ENCODE data around the gene ATXN7. TPM values are rescaled to one million over a fixed set of nuclear protein-coding genes. Genes with fewer than 3 reads are reported as not detected.
A peak's percentile ranks its signal among the peaks of the same experiment; 100 is the strongest.

ATXN7 gene
- total RNA-seq, 2 experiments from 2014 or later = 88.2 to 91.8 TPM

- Mint-ChIP-seq H3K4me1 (peaks cover 64% of the 10 kb centered on the region), H3K4me3 (peak overlapping the region; percentile 54), H3K9me3 (no peaks in the 10 kb centered on the region), H3K36me3 (peaks cover 28% of the 10 kb centered on the region), H3K27ac (peak overlapping the region; percentile 80), H3K27me3 (no peaks in the 10 kb centered on the region)
- POLR2A ChIA-PET = interaction anchor here (1.1 kb wide), 1 partner anchor 11 kb away, joined by 3 read pairs; no protein-coding TSS in a partner anchor
- no peak for ATAC-seq (ENCODE audit: low read depth)
- DNase-seq = no peak
These were observed 108.5 kb downstream of the ATXN7 start for GRCh38 chr3:63972196-63972595.

- no peaks in the 10 kb centered on the region for H3K27me3 Mint-ChIP-seq
- no peak overlapping the region for H3K4me3 Mint-ChIP-seq
- H3K4me1 Mint-ChIP-seq = peaks cover 69% of the 10 kb centered on the region
- H3K36me3 Mint-ChIP-seq = peaks cover 30% of the 10 kb centered on the region
- ATAC-seq (ENCODE audit: low read depth) (no peak), DNase-seq (no peak)
- peak overlapping the region; percentile 80 for H3K27ac Mint-ChIP-seq
- H3K9me3 Mint-ChIP-seq = no peaks in the 10 kb centered on the region
- POLR2A ChIA-PET = interaction anchor here (1.1 kb wide), 1 partner anchor 10 kb away, joined by 3 read pairs; no protein-coding TSS in a partner anchor
These were observed 109.3 kb downstream of the ATXN7 start for GRCh38 chr3:63972987-63973386.

GRCh38 chr3:63973406-63973805, 109.7 kb downstream of the ATXN7 start:
- H3K9me3 Mint-ChIP-seq = no peaks in the 10 kb centered on the region
- DNase-seq = no peak
- ATAC-seq (ENCODE audit: low read depth) = no peak
- peak overlapping the region; percentile 50 for H3K27ac Mint-ChIP-seq
- H3K36me3 Mint-ChIP-seq = peaks cover 30% of the 10 kb centered on the region
- H3K4me1 Mint-ChIP-seq = peaks cover 72% of the 10 kb centered on the region
- POLR2A ChIA-PET = no interaction called here
- no peak overlapping the region for H3K4me3 Mint-ChIP-seq
- H3K27me3 Mint-ChIP-seq = no peaks in the 10 kb centered on the region

- POLR2A ChIA-PET = no interaction called here
- no peak for ATAC-seq (ENCODE audit: low read depth)
- H3K27me3 Mint-ChIP-seq = no peaks in the 10 kb centered on the region
- peaks cover 75% of the 10 kb centered on the region for H3K4me1 Mint-ChIP-seq
- H3K9me3 Mint-ChIP-seq = no peaks in the 10 kb centered on the region
- no peak overlapping the region for H3K4me3 Mint-ChIP-seq
- DNase-seq = no peak
- H3K36me3 Mint-ChIP-seq = peaks cover 32% of the 10 kb centered on the region
- no peak overlapping the region for H3K27ac Mint-ChIP-seq
These were observed 110.8 kb downstream of the ATXN7 start for GRCh38 chr3:63974451-63974850.

- H3K4me3 Mint-ChIP-seq = no peak overlapping the region
- H3K9me3 Mint-ChIP-seq = no peaks in the 10 kb centered on the region
- DNase-seq = no peak
- H3K27me3 Mint-ChIP-seq = no peaks in the 10 kb centered on the region
- POLR2A ChIA-PET = interaction anchor here (5.8 kb wide), 1 partner anchor 7 kb away, joined by 56 read pairs; no protein-coding TSS in a partner anchor
- peak overlapping the region; percentile 7 for H3K27ac Mint-ChIP-seq
- H3K36me3 Mint-ChIP-seq = peaks cover 37% of the 10 kb centered on the region
- no peak for ATAC-seq (ENCODE audit: low read depth)
- H3K4me1 Mint-ChIP-seq = peaks cover 72% of the 10 kb centered on the region
These were observed 112.1 kb downstream of the ATXN7 start for GRCh38 chr3:63975723-63976122.

- peaks cover 34% of the 10 kb centered on the region for H3K36me3 Mint-ChIP-seq
- ATAC-seq (ENCODE audit: low read depth) (no peak), DNase-seq (no peak)
- H3K27ac Mint-ChIP-seq = peak overlapping the region; percentile 64
- H3K4me1 Mint-ChIP-seq = peaks cover 69% of the 10 kb centered on the region
- H3K9me3 Mint-ChIP-seq = no peaks in the 10 kb centered on the region
- POLR2A ChIA-PET = interaction anchor here (5.8 kb wide), 1 partner anchor 8 kb away, joined by 56 read pairs; no protein-coding TSS in a partner anchor
- H3K4me3 Mint-ChIP-seq = no peak overlapping the region
- H3K27me3 Mint-ChIP-seq = no peaks in the 10 kb centered on the region
These were observed 112.6 kb downstream of the ATXN7 start for GRCh38 chr3:63976161-63976871.

GRCh38 chr3:63976872-63977200, 113.2 kb downstream of the ATXN7 start:
- Mint-ChIP-seq H3K9me3 (no peaks in the 10 kb centered on the region), H3K27me3 (no peaks in the 10 kb centered on the region), H3K4me1 (peaks cover 69% of the 10 kb centered on the region), H3K27ac (peak overlapping the region; percentile 64), H3K36me3 (peaks cover 36% of the 10 kb centered on the region), H3K4me3 (peak overlapping the region; percentile 43)
- DNase-seq = no peak
- ATAC-seq (ENCODE audit: low read depth) = no peak
- POLR2A ChIA-PET = interaction anchor here (5.8 kb wide), 1 partner anchor 8 kb away, joined by 56 read pairs; no protein-coding TSS in a partner anchor

- Mint-ChIP-seq H3K4me3 (peak overlapping the region; percentile 83), H3K36me3 (peaks cover 38% of the 10 kb centered on the region), H3K4me1 (peaks cover 68% of the 10 kb centered on the region), H3K27me3 (no peaks in the 10 kb centered on the region), H3K9me3 (no peaks in the 10 kb centered on the region), H3K27ac (peak overlapping the region; percentile 87)
- DNase-seq (no peak), ATAC-seq (ENCODE audit: low read depth) (peak; percentile 28)
- POLR2A ChIA-PET = interaction anchor here (0.8 to 5.8 kb wide), 4 partner anchors 9 to 66 kb away, joined by 3 to 56 read pairs (median 5); no protein-coding TSS in a partner anchor
These were observed 114.2 kb downstream of the ATXN7 start for GRCh38 chr3:63977893-63978292.

GRCh38 chr3:63979093-63979885, 115.6 kb downstream of the ATXN7 start:
- Mint-ChIP-seq H3K27me3 (no peaks in the 10 kb centered on the region), H3K36me3 (peaks cover 33% of the 10 kb centered on the region), H3K9me3 (no peaks in the 10 kb centered on the region), H3K4me3 (peak overlapping the region; percentile 83), H3K27ac (peak overlapping the region; percentile 87), H3K4me1 (peaks cover 66% of the 10 kb centered on the region)
- ATAC-seq (ENCODE audit: low read depth) = peak; percentile 51
- no peak for DNase-seq
- POLR2A ChIA-PET = interaction anchor here (1.9 to 5.8 kb wide), 2 partner anchors 11 to 68 kb away, joined by 6 to 56 read pairs; no protein-coding TSS in a partner anchor

- H3K4me3 Mint-ChIP-seq = peak overlapping the region; percentile 83
- H3K36me3 Mint-ChIP-seq = peaks cover 34% of the 10 kb centered on the region
- H3K27ac Mint-ChIP-seq = peak overlapping the region; percentile 87
- POLR2A ChIA-PET = interaction anchor here (5.8 kb wide), 1 partner anchor 11 kb away, joined by 56 read pairs; no protein-coding TSS in a partner anchor
- DNase-seq (no peak), ATAC-seq (ENCODE audit: low read depth) (no peak)
- H3K4me1 Mint-ChIP-seq = peaks cover 64% of the 10 kb centered on the region
- H3K27me3 Mint-ChIP-seq = no peaks in the 10 kb centered on the region
- no peaks in the 10 kb centered on the region for H3K9me3 Mint-ChIP-seq
These were observed 116.4 kb downstream of the ATXN7 start for GRCh38 chr3:63980019-63980418.

- Mint-ChIP-seq H3K27ac (no peak overlapping the region), H3K4me3 (no peak overlapping the region), H3K36me3 (peaks cover 37% of the 10 kb centered on the region), H3K27me3 (no peaks in the 10 kb centered on the region), H3K4me1 (peaks cover 65% of the 10 kb centered on the region), H3K9me3 (no peaks in the 10 kb centered on the region)
- POLR2A ChIA-PET = interaction anchor here (5.8 kb wide), 1 partner anchor 12 kb away, joined by 56 read pairs; no protein-coding TSS in a partner anchor
- no peak for DNase-seq
- no peak for ATAC-seq (ENCODE audit: low read depth)
These were observed 117.3 kb downstream of the ATXN7 start for GRCh38 chr3:63980830-63981498.

- Mint-ChIP-seq H3K27ac (peak overlapping the region; percentile 78), H3K4me1 (peaks cover 59% of the 10 kb centered on the region), H3K4me3 (no peak overlapping the region), H3K9me3 (no peaks in the 10 kb centered on the region), H3K27me3 (no peaks in the 10 kb centered on the region), H3K36me3 (peaks cover 39% of the 10 kb centered on the region)
- ATAC-seq (ENCODE audit: low read depth) = no peak
- POLR2A ChIA-PET = interaction anchor here (1.2 kb wide), 1 partner anchor 14 kb away, joined by 7 read pairs; no protein-coding TSS in a partner anchor
- no peak for DNase-seq
These were observed 118.3 kb downstream of the ATXN7 start for GRCh38 chr3:63981980-63982379.

- peak overlapping the region; percentile 25 for H3K4me3 Mint-ChIP-seq
- H3K27me3 Mint-ChIP-seq = no peaks in the 10 kb centered on the region
- H3K9me3 Mint-ChIP-seq = no peaks in the 10 kb centered on the region
- peak overlapping the region; percentile 66 for H3K27ac Mint-ChIP-seq
- H3K36me3 Mint-ChIP-seq = peaks cover 52% of the 10 kb centered on the region
- DNase-seq = no peak
- peak; percentile 55 for ATAC-seq (ENCODE audit: low read depth)
- H3K4me1 Mint-ChIP-seq = peaks cover 53% of the 10 kb centered on the region
- POLR2A ChIA-PET = interaction anchor here (0.9 kb wide), 1 partner anchor 16 kb away, joined by 3 read pairs; no protein-coding TSS in a partner anchor
These were observed 120.7 kb downstream of the ATXN7 start for GRCh38 chr3:63984391-63984790.

Measured in activated naive CD8-positive, alpha-beta T cell treated with anti-CD3 and anti-CD28 coated beads, Interleukin-2, amount 10 ng/mL, durations not matched to agents 7 days and 5 days (primary cell).